Stimulated activated CD4-positive, alpha-beta T cell treated with anti-CD3 and anti-CD28 coated beads, Interleukin-12 subunit alpha, Interleukin-12 subunit beta, amount 100 ng/mL, for 24 hours (primary cell): ENCODE measurements around the gene ENKUR.

Experiments
- DNase-seq, 2 experiments: peaks; one replicate each; pipeline ENCODE4 v3.0.0-alpha.2; 2020; ENCODE audit warnings: low read depth in 2 of 2

ENKUR gene, protein sequence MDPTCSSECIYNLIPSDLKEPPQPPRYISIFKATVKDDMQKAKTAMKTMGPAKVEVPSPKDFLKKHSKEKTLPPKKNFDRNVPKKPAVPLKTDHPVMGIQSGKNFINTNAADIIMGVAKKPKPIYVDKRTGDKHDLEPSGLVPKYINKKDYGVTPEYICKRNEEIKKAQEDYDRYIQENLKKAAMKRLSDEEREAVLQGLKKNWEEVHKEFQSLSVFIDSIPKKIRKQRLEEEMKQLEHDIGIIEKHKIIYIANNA

DNA sequence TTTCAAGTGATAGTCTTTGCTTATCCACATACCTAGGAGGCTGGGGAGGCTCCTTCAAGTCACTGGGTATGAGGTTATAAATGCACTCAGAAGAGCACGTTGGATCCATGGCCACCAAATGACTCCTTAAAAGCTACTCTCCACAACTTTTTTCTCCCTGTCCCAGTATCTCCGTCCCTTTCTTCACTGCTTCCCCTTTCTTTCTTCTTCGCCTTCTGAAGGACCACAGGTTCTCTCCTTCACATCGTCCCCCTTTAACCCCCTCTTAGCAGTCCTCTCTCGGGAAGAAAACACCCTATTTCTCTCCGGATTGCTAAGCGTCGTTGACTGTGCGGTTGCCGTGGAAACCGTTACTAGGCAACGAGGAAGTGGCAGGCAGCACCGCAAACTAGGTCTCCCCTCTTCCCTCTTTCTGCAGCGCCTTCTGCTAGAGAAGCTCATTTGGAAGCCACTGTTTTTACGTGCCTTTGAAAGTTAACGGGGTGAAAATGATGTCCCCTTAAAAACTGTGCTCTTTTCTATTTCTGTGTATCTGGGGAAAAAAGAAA, at the start of gene ENKUR:
Gene ENKUR, minus strand, starts transcription at position 331 of the 548 bp plus-strand sequence. Its CDS starts 222 bp downstream, at position 109.
- peak; percentile 80 to 91 for DNase-seq

DNA sequence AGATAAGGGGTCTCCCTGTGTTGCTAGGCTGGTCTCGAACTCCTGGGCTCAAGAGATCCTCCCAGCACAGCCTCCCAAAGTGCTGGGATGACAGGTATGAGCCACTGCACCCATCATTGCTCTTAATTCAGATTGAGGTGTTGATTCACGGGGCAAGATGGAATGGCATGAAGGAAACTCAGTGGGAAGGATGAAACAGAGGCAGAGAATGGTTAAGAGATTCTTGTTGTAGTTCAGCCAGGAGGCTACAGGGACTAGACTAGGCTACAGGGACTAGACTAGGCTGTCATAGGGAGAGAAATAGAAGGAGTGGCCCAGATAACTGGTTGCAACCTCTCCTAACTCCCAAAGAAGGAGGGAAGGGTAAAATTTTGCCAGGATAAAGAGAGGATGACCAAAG, 48.4 kb upstream of the ENKUR start:
- DNase-seq: no peak

DNA sequence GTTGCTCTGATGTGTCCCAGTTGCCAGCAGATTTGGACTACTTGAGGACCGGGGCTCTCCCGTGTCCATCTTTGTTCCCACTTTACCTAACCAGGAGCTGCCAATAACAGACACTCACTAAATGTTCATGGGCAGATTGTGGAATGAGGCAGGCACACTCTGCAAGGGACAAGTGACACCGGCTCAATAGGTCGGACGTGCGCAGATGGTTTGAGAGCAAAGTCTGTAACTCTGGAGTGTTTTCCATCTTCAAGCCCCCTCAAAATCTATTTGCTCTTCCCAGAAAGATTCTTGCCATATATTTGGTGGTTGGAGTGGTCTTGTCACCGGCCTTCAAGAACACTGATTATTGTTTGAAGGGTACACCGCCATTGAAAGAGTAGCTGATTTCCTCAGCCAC, 47.7 kb upstream of the ENKUR start:
- no peak for DNase-seq

DNA sequence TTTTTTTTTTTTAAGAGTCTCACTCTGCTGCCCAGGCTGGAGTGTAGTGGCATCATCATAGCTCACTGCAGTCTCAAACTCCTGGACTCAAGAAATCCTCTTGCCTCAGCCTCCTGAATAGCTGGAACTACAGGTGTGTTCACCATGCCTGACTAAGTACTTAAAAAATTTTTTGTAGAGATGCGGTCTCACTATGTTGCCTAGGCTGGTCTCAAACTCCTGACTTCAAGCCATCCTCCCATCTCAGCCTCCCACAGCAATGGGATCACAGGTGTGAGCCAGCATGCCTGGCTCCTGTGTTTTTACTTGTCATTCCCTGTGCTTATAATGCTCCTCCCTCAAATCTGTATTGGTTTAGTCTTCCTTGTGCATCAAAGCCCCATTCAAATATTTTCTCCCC, 47.2 kb upstream of the ENKUR start:
- DNase-seq: no peak

DNA sequence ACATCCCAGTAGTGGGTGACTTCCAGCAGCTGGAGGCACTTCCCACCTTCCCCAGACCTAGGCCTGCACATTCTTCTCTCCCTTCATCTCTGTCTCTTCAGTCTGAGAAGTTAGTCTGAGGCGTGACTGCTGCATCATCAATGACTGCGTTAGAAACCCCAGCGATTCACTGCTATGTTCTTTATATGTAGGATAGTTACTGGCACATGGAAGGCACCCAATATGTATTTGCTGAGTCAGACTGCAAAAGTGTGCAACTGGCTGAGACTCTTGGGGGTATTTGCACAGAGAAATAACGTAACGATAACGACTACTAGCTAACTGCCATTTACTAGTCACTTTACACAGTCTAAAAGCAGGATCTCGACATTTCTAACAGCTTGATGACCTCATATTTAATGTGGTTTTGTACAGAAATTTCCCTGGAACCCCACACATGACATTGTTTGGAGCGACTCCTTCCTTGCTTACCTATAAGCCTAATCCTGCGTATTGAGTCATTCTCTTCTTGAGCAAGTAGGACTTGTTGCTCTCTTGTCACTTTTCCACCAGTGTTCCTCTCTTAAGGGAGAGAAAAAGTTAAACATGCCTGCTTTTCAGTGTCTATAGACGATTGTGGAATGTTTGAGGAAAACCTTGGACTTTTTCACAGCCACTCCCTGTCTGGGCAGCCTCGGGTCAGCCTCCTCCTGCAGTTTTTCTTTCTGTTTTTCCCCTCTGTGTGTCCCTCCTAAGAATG, 45.9 kb upstream of the ENKUR start:
- no peak for DNase-seq

DNA sequence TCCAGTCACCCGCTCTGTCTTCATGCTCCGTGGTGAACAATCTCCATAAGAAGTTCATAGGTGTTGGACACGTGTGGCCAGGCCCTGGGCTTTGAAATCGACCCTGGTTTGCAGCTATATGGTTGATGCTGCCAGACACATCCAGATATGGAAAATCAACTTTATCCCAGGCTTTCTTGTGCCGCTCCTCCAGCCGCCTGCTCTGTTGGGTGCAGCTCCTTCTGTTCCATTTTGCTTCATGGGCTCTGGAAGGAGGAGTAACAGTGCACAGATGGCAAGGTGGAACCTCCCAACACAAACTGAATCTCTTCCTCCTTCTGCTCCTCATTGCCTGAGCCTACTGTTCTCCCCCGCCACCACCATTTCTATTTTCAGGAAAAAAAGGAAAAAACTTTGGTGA, 45.2 kb upstream of the ENKUR start:
- DNase-seq: no peak

DNA sequence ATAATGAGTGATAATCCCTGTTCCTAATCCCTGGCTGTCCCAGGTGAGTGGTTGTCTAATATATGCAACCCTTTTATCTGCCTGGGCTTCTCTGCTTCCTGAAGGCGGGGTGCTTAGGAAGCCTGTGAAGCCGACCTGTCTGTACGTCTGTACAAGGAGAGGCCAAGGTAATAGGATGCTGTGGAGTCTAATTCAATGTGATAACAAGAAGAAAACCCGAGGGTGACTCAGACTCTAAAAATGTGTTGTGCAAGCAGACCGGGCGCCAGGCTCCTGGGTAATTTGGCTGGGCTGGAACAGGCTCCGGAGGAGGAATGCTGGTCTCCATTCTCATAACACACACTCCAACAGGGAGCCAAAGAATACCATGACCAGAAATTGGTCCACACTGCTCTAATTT, 44.0 kb upstream of the ENKUR start:
- DNase-seq: no peak

DNA sequence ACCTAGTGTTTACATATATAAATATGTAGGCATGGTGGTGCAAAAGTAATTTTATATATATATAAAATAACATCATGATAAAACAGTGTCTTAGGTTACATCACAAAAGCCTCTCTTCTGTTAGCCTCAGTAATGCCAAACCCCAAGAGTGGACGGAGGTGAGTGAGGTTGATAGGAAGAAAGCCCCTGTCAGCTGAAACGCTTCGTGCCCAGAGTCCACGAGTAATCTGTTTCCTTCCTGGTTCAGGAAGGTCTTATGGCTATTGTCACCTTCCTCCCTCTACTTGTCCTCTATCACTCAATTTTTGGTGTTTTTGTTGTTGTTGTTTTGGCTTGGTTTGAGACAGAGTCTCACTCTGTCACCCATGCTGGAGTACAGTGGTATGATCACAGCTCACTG, 41.9 kb upstream of the ENKUR start:
- no peak for DNase-seq

DNA sequence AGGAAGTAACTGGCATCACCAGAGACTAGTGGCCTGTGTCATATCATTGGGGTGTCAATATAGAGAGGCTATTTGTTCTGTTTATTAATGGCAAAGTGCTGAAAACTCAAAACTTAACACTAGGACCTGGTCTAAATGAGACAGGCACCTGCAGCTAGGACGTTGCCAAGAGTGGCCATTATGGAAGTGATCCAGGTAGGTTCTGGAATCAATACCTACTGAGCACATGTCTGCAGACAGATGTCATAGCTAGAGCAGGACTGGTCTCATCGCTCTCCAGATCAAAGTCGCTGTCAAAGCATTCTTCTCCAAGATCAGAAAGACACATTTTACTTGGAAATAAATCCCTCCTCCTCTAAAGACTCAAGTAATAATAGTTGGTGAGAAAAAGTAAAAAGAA, 40.8 kb upstream of the ENKUR start:
- no peak for DNase-seq

DNA sequence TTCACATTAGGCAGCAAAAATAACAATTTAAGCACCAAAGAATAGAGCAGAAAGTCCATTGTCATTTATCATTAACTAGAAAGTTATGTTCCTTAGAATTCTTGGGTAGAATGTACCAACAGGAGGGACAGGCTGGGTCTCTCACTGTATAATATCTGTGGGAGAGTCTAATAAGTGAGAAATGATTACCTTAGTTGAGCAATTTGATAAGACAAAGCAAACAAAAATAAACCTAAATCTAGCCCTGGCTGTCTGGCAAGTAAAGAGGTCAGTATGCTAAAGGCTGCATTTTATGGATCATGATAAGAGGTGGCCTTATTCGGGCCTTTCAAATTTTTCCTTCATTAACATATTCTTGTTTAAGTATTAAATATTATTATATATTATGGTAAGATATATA, 36.1 kb upstream of the ENKUR start:
- no peak for DNase-seq

DNA sequence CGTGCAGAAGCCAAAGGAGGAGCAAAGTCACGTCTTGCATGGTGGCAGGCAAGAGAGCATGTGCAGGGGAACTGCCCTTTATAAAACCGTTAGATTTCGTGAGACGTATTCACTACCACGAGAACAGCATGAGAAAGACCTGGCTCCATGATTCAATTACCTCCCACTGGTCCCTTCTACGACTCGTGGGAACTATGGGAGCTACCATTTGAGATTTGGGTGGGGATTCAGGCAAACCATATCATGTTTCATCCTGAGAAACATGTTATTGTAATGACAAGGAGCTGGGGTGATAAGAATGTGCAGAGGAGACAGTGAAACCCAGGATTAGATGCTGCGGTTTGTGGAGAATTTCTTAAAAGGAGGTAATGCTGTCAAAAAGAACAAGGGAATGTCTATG, 34.4 kb upstream of the ENKUR start:
- DNase-seq: no peak

DNA sequence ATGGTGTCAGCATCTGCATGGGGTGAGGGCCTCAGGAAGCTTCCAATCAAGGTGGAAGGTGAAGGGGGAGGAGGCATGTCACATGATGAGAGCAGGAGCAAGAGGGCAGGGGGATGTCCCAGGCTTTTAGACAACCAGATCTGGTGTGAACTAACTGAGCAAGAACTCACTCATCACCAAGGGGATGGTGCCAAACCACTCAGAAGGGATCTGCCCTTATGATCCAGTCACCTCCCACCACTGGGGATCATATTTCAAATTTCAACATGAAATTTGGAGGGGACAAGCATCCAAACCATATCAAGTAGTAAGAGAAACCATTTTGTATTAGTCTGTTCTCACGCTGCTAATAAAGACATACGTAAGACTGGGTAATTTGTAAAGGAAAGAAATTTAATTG, 34.0 kb upstream of the ENKUR start:
- DNase-seq: no peak

DNA sequence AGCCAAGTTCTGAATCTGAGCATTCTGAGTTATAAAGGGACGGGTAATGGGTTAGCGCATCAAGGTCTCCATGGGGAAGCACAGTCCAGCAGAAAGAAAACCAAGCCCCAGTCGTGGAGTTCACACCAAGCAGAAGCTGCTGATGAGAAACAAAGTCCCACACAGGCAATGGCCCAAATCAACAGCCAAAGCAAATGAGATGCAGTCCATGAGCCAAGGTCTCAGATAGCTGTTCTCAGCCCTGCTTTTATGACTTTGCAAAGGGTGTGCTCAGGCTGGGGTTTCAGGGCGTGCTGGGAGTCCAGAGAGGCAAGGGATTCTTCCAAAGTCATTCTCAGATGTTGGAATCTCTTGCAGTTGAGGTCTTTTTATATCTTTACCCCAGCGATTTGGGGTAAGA, 32.5 kb upstream of the ENKUR start:
- DNase-seq: no peak

DNA sequence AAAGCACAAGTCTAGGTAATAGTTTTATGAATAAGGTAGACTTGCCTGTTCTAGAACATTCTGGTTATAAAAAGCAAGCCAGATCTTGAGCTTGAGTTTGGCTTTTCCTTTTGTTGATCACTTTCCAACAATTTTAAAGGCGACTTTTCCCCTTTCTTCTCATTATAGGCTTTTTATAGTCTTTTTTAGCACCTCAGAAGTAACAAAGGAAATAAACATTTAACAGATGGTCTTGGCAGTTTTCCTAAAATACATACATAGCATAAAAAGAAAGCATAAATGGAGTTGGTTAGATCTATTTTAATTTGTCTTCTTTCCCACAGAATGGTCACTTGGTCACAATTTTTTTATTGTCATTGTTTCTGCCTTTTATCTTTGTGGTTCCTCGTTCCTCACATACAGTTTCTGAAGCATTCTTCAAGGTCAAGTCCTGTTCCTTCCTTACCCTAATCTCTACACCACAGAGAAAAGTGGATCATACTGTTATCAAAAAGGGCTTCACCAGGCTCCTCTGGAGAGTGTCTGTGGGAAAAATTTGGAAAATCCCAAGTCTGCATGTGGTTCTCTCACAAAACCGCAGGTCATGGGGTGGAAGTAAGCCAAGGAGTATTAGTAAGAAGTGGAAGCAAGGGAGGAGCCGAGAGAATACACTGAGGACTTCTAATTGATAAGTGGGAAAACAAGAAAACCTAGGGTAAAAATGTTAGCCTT, 31.8 kb upstream of the ENKUR start:
- DNase-seq: no peak

DNA sequence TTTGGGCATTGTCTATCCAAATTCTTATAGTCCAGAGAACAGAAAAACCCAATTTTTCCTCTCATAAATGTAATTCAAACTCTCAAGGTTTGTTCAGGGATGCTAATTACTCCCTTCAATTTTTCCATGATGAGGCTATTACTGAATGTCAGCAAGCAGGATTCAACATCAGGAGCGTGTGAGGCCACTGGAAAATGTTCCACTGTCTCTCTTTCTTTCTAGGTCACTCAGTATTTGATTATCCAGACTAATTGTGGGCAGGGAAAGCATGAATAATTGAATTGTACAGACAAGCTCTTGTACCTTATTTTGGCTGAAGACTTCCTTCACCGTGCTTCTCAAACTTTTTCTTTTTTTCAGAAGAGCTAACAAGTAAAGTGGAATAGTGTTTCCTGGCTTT, 31.1 kb upstream of the ENKUR start:
- no peak for DNase-seq

DNA sequence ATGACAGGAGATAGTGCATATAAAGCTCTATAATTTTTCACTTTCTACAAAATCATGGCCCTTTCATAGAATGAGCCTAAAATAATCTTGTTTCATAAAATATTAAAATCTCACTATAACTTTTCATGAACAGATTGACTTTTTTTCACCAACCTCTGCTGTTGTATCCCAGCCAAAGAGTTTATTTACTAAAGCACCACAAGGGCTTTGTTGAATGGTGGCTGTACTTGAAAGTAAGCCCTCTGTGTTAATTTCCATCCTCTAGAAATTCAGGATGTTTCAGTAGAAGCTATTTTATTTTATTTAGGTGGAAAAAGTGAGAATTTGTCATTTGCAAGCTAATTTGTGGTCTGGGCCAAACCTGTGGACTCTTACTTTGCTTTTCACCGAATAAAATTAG, 30.7 kb upstream of the ENKUR start:
- DNase-seq: no peak

DNA sequence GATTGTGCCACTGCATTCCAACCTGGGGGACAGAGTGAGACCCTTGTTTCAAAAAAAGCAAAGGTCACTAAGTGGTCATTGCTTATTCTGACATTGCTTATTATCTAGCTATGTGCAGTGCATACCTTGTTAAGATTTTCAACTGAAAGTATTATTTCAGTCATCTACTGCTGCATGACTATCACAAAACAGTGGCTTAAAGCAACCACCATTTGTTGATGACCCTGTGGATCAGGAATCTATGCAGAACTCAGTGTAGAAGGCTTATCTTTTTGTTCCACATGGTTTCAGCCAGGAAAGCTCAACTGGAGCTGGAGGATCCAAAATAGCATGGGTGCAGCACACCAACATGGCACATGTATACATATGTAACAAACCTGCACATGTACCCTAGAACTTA, 23.6 kb upstream of the ENKUR start:
- no peak for DNase-seq

DNA sequence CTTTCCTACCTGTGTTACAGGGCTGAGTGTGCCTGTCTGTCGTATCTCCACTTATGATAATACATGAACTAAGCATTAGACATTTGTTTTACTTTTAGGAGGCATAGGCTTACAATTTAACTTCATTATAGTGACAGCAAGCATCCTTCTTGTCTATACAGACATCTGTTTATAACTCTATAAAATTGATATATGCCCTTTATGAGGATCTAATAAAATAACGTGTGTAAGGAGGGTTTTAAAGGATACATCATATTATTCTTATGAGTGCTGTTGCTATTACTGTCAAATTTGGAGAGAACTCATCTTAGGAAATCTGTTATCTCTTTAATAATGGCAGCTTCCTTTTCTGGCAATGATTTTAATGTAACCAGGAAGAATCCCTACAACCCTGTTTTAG, 22.4 kb upstream of the ENKUR start:
- no peak for DNase-seq

DNA sequence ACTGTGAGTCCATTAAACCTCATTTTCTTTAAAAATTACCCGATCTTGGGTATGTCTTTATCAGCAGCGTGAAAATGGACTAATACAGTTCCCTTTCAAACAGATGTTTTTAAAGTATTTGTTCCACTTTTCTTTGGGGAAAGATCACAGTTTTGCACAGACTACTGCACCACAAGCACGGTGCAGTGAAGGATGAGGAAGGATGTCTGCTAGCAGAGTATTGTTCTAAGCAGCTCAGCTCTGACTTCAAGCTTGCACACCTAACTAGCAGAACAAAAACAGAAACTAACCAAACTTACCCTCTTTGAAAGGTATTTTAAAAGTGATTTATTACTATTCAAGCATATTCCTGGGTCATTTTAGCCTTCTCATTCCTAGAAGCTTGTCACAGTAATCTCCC, 20.4 kb upstream of the ENKUR start:
- DNase-seq: no peak

DNA sequence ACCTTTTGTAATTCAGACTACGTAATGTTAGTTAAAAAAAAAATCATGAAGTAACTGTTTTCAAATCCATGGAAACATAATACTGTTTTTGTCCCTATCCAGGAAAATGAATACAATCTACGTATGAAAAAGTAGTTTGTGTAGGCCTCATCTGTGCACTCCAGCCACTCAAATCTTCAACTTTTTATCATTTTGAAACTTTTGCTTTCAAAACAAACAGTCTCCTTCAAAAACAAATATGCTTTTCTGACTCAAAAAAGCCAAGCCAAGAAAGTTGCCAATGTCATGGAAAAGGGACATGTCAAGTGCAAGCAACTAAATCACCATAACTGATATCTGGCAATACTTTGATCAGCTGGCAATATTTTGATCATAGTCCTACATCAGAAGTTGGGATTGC, 13.6 kb upstream of the ENKUR start:
- DNase-seq: no peak

DNA sequence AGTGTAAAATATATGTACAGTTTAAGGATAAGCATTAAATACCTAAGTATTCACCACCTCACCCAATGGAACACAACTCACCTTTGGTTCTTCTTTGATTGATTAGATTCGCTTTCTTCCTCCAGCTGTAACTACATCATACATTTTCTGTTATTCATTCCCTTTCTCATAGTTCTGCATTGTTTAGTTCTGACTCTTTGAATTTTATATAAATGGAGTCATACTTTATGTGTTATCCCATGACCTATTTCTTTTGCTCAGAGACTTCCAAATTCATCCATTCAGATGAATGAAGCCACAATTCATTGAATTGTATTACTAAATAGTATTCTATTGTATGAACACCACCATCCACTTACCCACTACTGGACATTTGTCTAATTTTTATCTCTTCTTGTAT, 12.8 kb upstream of the ENKUR start:
- no peak for DNase-seq

DNA sequence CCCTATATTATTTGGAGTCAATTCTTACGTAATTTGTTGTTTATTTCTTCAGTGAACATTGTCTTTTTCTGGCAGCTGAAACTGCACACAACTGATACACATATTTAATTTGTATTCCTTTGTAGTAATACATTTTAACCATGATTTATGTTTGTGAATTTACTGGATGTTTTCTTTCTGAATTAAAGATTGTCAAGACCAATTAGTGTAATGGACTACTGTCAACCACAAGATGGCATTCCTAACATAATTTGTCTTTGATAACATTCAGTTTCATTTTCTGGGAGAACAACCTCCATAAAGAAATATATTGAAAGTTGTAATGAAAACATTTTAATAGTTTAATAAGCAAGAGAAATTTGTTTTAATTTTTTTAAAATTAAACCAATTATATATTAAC, 10.5 kb upstream of the ENKUR start:
- DNase-seq: no peak

DNA sequence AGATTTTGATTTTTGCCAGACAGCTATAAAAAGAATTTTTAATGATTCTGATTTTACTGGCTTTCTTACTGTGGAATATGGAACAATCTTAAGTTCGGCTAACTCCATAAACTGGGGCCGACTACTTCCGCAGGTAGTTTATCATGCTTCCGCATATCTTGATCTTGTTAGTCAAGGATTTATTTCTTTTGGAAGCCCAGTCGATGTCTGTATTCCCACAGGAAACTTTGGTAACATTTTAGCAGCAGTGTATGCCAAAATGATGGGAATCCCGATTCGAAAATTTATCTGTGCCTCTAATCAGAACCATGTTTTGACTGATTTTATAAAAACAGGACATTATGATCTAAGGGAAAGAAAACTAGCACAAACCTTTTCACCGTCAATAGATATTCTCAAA, 8.6 kb upstream of the ENKUR start:
- DNase-seq: no peak
